ENCODE results near the gene FAM13A.

GRCh38 chr4:88846206-88846790 lies 210.7 kb downstream of the FAM13A start:
- TF ChIP-seq CTCF (IDR thresholded peaks at IDR 0.05) (no peak), POLR2A (IDR thresholded peaks at IDR 0.05) (no peak)
